H7 (cell line): Measurements from ENCODE around the gene WNT4. TPM values are rescaled to one million over a fixed set of nuclear protein-coding genes. Genes with fewer than 3 reads are reported as not detected.

Experiments used
- DNase-seq: peaks from one replicate; pipeline ENCODE4 v3.0.0; 2012
- H3K27me3 ChIP-seq: 2 replicates; pipeline ENCODE4 v1.6.0; 2011; ENCODE audit warnings: mild to moderate bottlenecking, low read length; ENCODE audit not compliant: control insufficient read depth, insufficient read depth
- H3K36me3 ChIP-seq: replicated peaks from 2 replicates; pipeline ENCODE4 v1.5.1; 2011; ENCODE audit warnings: low read length; ENCODE audit not compliant: control insufficient read depth, insufficient read depth
- H3K4me3 ChIP-seq: 2 replicates; pipeline ENCODE4 v1.5.1; 2011; ENCODE audit warnings: low read depth, mild to moderate bottlenecking, control low read depth, low read length, moderate library complexity; ENCODE audit not compliant: insufficient read depth
- total RNA-seq: library from RNA; depleted of rRNA; stranded (reverse); fragments of >200 nt; shearing (Covaris generic); gene quantifications from 2 replicates; pipeline ENCODE4 v1.2.3, GENCODE V29; 2014; rRNA removed

WNT4 gene
- total RNA-seq = 0.33 and 0.94 TPM in 2 replicates

DNA sequence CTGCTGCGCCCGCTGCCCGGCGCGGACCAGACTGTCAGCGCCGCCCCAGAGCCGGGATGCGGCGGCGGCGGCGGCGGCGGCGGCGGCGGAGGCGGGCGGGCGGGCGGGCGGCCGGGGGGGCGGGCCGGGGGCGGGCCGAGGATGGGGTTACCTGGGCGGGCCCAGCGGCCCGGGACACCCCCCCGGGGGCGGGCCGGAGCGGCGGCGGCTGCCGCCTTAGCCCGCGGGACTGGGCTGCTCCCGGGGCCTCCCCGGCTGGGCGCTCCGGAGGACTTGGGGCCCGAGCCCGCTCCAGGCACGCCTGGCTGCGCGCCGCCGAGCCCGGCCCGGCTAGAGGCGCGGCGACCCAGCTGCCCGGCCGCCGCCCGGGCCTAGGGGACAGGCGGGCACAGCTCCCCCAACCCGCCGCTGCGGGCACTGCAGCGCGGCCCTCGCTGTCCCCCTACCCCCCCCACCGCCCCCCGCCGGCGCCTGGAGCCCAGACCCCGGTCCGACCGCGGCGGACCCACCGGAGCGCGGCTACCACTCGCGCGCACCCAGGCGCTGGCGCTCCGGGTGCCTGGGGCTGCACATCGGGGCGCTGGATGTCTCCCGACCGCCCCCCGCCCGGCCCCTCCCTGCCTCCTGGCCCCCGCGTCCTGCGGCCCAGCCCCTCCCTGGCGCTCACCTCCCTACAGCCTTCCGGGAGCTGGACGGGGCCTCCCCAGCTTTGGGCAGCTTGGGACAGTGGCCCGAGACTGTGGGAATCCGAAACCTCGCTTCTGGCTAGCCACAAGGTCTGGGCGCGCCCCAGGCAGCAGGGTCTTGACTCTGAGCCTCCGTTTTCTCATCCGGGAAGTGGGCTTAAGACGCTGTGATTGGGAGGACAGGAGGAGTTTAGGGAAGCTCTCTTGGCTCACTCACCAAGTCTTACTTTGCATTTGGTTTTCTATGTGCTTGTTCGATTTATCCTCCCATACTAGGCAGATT is at the start of gene WNT4:
WNT4 (minus strand) TSS at position 33 of the 969 bp plus-strand sequence. CDS start 175 bp downstream, outside the sequence.
- Histone ChIP-seq H3K27me3 (peaks cover 34% of the 10 kb centered on the region), H3K36me3 (no peaks in the 10 kb centered on the region), H3K4me3 (peak within 1 kb of the TSS; percentile 49)
- peak; percentile 96 for DNase-seq

DNA sequence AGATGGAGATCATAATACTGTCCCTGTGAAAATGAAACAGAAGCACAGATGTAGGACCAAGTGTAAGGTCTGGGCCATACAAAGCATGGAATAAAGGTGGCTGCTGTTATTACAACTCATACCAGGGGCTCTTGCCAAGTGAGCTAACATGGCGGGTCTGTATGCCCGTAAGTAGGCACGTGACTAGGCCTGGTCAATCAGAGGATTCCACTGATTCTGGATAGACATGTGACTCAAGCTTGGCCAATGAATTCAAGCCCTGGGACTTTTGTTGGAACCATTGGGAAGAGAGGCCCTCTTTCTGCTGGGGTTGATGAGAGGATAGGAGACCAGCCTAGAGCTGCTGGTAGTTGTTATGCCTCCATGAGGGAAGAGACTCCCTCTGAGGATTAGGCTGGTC is 47.8 kb upstream of the WNT4 start:
- Histone ChIP-seq H3K27me3 (no peaks in the 10 kb centered on the region), H3K36me3 (no peaks in the 10 kb centered on the region), H3K4me3 (no peak overlapping the region)
- no peak for DNase-seq

DNA sequence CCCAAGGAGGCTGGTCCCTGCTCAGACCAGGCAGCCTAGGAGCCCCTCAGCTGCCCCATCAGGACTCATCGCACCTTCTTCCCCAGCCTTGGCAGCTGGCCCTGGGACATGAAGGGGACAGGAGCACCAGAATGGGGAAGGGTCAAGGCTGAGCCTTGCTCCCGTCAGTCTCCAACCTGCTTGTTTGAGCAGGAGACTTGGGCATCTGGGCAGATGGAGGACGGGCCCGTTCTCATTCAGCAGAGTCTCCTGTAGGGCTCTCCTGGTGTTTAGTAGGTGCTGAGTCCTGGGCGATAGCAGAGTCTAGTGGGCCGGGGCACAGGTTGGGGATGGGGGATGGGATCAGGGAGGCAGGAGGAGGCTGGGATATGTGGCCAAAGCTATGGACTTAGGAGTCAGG is 47.4 kb upstream of the WNT4 start:
- DNase-seq = no peak
- H3K36me3 ChIP-seq = no peaks in the 10 kb centered on the region
- no peak overlapping the region for H3K4me3 ChIP-seq
- no peaks in the 10 kb centered on the region for H3K27me3 ChIP-seq

DNA sequence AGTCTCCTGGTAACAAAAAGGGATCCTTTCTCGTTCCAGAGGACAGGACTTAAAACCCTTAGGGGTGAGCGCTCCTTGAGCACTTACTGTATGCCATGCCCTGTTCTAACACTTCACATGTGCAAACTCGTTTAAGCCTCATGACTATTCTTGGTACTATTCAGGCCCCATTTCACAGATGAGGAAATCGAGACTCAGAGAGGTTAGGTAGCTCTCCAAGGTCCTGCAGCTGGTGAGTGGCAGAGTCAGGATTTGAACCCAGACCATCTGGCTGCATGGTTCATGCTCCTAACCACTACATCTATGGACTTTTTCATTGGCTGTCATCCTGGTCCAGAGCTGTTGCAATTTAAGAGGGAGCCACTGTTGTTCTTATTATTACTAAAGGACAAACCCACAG is 46.7 kb upstream of the WNT4 start:
- no peaks in the 10 kb centered on the region for H3K27me3 ChIP-seq

DNA sequence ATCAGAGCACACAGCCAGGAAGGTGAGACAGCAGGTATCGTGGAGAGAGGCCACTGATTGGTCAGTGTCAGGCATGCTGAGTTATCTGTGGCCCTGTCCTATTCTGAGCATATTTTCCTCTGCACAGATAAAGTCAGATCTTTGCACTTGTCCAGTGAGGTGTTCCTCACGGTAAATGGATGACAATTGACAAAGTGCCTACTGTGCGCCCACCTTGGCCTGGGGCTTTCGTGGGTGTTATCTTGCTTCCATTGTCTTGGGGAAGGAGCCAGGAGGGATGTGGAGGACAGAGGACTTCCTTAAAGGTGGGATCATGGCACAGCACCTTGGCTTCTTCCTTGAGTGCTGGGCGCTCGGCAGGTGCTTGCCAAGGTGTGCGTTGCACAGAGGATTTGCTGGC is 46.0 kb upstream of the WNT4 start:
- Histone ChIP-seq H3K4me3 (no peak overlapping the region), H3K36me3 (no peaks in the 10 kb centered on the region), H3K27me3 (no peaks in the 10 kb centered on the region)
- no peak for DNase-seq

More for the DNA sequence above, 46.7 kb upstream of the WNT4 start:
- DNase-seq = no peak
- no peak overlapping the region for H3K4me3 ChIP-seq
- no peaks in the 10 kb centered on the region for H3K36me3 ChIP-seq

DNA sequence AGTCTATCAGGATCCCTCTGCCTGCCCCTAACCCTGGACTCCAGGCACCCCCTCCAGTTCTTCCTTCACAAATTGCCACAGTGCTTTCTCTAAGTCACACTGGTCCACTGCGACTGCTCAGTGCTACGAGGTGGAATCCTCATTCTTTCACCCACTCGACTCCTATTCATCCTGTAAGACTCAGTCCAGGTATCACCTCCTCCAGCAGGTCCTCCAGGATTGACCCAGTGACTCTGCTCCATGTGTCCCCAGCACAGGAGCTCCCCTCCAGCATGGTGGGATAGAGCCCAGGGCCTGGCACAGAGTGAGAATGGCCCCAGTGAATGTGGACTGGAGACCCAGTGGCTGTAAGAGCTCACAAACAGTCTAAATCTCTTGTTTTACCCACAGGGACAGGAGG is 45.5 kb upstream of the WNT4 start:
- DNase-seq = no peak
- Histone ChIP-seq H3K36me3 (no peaks in the 10 kb centered on the region), H3K27me3 (no peaks in the 10 kb centered on the region), H3K4me3 (no peak overlapping the region)

DNA sequence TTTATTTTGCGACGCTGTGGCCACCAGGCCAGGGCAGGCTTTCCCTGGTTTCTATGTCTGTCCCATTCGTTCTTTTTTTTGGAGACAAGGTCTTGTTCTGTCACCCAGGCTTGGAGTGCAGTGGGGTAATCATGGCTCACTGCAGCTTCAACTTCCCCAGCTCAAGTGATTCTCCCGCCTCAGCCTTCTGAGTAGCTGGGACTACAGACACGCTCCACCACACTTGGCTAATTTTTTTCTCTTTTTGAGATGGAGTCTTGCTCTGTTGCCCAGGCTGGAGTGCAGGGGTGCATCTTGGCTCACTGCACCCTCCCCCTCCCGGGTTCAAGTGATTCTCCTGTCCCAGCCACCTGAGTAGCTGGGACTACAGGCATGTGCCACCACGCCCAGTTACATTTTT is 43.4 kb upstream of the WNT4 start:
- Histone ChIP-seq H3K4me3 (no peak overlapping the region), H3K36me3 (no peaks in the 10 kb centered on the region), H3K27me3 (no peaks in the 10 kb centered on the region)
- no peak for DNase-seq

DNA sequence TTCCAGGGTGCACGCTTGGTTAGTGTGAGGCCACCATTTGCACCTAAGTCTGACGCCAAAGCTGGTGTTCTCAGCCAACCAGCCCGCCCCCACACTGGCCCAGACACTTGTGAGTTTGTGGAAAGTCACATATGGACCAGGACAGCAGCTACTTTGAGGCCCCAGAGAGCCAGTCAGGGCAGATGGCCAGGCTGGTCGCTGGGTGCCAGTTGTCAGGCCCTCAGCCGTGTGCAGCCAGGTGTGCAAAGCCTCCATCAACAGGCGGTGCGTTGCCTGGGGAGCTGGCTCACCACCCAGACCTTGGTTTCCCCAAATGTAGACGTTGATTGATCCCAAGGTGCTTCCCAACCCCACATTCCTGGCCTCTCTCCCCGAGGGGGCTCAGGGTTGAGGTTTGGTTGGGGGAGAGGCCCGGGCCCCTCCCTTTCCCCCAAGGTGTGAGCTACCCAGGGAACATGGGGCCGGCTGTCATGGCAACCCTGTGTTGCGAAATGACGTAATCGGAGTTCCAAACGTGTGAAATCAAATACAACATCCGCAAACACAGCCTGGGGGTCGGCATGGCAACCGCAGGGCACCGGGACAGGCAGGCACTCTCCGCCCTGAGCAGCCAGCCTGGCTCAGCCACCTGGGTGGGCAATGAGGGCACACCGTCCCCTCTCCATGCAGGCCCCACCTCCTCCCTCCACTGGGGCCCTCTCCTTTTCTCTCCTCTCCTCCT is 42.2 kb upstream of the WNT4 start:
- Histone ChIP-seq H3K27me3 (no peaks in the 10 kb centered on the region), H3K4me3 (no peak overlapping the region), H3K36me3 (no peaks in the 10 kb centered on the region)
- peak; percentile 83 for DNase-seq

DNA sequence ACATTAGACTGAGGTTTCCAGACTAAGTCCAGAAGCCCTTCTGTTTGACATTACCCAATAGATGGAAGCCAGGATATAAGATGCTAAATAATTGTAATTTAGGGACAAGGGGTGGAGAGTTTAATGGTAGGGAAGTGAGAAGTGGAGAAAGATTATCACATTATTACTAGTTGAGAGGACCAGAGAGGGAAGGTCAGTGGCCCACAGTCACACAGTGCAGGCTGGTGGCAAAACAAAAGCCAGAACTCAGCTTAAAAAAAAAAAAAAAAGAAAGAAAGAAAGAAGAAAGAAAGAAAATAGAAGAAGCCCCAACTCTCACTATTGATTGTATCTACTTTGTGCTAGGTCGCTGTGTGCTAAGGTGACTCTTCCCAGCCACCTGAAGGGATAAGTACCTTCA is 41.6 kb upstream of the WNT4 start:
- DNase-seq = no peak
- Histone ChIP-seq H3K27me3 (no peaks in the 10 kb centered on the region), H3K36me3 (no peaks in the 10 kb centered on the region), H3K4me3 (no peak overlapping the region)

DNA sequence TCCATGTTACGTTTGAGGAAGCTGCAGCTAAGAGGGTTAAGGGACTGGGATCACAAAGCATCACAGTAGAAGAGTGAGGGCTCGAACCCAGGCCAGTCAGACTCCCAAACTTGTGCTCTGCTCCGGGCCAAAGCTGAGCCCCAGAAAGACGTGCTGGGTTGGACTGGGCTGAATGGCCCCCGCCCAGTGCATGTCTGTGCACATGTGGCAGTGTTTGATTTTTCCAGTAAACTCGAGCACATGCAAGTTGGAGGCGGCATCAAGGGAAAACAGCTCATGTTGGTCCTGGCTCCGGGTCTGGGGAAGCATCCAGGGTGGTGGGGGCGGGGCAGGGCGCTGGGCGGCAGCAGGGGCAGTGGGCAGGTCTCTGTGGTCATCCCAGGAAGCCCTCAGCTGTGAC is 39.8 kb upstream of the WNT4 start:
- Histone ChIP-seq H3K36me3 (no peaks in the 10 kb centered on the region), H3K4me3 (no peak overlapping the region), H3K27me3 (no peaks in the 10 kb centered on the region)
- DNase-seq = no peak

DNA sequence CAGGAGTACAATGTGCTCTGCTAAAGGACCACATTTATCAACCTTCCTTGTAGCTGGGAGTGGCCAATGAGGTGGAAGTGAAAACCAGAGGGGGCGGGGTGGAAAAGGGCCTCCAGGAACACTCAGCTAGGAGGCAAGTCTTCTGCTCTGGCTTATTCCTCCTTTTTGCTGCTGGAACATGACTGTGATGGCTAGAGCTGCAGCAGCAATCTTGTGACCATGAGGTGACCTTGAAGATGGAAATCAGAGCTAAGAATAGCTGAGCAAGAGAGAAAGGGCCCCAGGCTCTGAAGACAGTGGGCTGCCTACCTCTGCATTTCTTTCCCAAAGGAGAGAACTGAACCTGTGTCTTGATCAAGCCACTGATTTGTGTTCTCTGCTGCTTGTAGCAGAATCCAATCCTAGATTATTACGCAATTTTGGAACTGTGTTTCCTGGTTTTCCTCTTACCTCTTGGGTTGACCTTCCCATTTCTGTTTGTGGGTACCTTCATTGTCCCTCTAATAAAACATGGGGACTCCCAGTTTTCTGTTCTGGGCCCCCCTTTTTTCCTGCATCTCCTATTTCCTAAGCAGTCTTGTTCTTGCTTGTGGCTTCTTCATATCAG is 36.4 kb upstream of the WNT4 start:
- DNase-seq = no peak
- H3K36me3 ChIP-seq = no peaks in the 10 kb centered on the region
- H3K4me3 ChIP-seq = no peak overlapping the region
- H3K27me3 ChIP-seq = no peaks in the 10 kb centered on the region

DNA sequence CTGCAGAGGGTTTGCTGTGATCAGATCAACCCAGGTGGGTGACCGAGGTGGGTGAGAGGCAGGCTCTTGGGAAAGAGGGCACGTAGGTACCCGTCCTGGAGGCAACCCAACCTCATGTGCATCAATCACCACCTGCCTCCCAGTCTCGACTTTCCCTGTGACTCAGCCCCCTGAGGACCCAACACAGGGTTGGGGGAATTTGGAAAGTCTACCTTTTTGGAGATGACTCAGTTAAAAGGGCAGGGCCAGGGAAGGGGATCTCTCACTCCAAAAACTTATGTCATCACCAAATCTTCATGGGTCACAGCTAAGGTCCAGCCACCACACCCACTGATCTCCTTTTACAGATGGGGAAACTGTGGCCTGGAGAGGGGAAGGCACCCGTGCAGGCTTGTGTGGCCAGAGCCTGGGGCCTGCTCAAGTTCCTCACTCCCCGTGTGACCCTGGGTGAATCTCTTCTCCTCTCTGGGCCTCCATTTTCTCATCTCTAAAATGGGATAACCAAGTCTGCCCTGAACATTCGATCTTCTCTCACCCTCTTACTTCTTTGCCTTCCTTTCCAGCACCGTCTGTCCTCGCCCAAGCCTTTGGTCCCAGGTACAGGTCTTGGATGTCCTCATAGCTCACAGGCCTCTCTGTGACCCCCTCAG is 34.6 kb upstream of the WNT4 start:
- DNase-seq = no peak
- Histone ChIP-seq H3K36me3 (no peaks in the 10 kb centered on the region), H3K4me3 (no peak overlapping the region)

DNA sequence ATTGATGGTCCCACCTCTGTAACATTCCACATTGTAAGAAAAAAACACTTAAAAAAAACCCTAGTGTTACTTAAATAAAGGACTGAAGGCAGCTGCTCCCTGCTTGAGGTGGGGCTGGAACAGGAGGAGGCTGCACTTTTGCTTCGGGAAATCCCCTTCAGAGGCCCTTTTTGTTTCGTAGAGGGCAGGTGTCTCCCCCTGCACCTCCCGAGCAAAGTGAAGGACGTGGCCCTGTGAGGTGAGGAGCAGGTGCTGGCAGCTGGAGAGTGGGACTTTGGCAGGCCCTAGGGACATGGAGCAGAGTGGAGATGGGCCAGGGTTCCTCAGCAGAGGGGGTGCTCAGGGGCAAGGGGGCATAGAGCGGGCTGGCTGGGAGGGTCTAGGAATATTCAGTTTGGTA is 33.4 kb upstream of the WNT4 start:
- DNase-seq = peak; percentile 81
- H3K27me3 ChIP-seq = no peaks in the 10 kb centered on the region
- H3K36me3 ChIP-seq = no peaks in the 10 kb centered on the region
- H3K4me3 ChIP-seq = no peak overlapping the region

More for the DNA sequence above, 34.6 kb upstream of the WNT4 start:
- no peaks in the 10 kb centered on the region for H3K27me3 ChIP-seq

DNA sequence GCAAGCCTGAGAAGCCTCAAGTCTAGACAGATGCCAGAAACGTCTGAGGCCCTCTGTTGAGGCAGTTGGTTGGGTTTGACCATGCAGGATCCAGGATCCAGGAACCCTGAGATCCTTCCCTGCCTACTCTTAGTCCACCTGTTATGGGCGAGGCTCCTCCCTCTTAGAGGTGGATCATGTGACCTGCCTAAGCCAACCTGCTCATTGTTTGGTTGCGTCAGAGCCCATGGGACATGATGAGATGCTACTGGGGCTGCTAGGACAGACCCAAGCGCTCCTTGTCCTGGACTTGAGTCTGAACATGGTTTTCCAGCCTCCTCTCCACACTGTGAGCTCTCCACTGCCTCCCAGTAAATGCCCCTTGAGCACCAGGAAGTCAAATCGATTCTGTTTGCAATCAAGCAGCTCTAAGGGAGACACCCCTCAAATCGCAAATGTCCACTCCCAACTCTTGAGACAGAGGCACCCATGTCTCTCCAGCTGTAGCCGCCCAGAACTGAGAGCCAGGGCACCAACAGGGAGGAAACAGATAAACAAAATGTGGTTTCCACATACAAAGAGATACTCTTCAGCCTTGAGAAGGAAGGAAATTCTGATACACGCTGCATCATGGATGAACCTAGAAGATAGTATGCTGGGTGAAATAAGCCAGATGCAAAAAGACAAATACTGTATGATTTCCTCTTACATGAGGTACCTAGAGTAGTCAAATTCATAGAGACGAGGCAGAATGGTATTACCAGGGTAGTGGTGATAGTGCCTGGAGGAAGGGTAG is 31.7 kb upstream of the WNT4 start:
- Histone ChIP-seq H3K4me3 (no peak overlapping the region), H3K27me3 (no peaks in the 10 kb centered on the region), H3K36me3 (no peaks in the 10 kb centered on the region)
- peak; percentile 69 for DNase-seq
